CD14-positive monocyte (primary cell): ENCODE data around the gene ZFHX3. TPM values are rescaled to one million over a fixed set of nuclear protein-coding genes. Genes with fewer than 3 reads are reported as not detected.

Experiments used
- DNase-seq, 3 donors: peaks; one replicate each; pipeline ENCODE4 v3.0.0-alpha.2; 2011 to 2022
- H2AFZ ChIP-seq: 2 replicates; pipeline ENCODE4 v1.6.0; 2012; ENCODE audit warnings: mild to moderate bottlenecking, low read depth, low read length, inconsistent platforms; ENCODE audit not compliant: insufficient read depth, poor library complexity, severe bottlenecking
- H3K27ac ChIP-seq, 2 donors: 1 replicate in 1 of 2; 2 replicates in 1 of 2; pipeline ENCODE4 v1.5.1; 2012 to 2013; ENCODE audit warnings: low read length in 2 of 2, control low read depth in 1 of 2, inconsistent platforms in 1 of 2, low read depth in 1 of 2, mild to moderate bottlenecking in 1 of 2
- H3K27me3 ChIP-seq, 2 donors: one replicate each; pipeline versions ENCODE4 v1.6.0 to v1.6.1; 2011 to 2013; ENCODE audit warnings: low read length in 2 of 2; ENCODE audit not compliant: control insufficient read depth in 2 of 2, insufficient read depth in 2 of 2
- H3K36me3 ChIP-seq, 2 donors: replicated peaks in 1 of 2; 1 replicate in 1 of 2; 2 replicates in 1 of 2; pipeline versions ENCODE4 v1.5.1 to v1.6.1; 2012 to 2013; ENCODE audit warnings: low read length in 2 of 2, control low read depth in 1 of 2, inconsistent platforms in 1 of 2, mild to moderate bottlenecking in 1 of 2; ENCODE audit not compliant: insufficient read depth in 2 of 2, control insufficient read depth in 1 of 2
- H3K4me1 ChIP-seq, 2 donors: 1 replicate in 1 of 2; 2 replicates in 1 of 2; pipeline versions ENCODE4 v1.5.1 to v1.6.1; 2012 to 2013; ENCODE audit warnings: low read length in 2 of 2, control low read depth in 1 of 2, inconsistent platforms in 1 of 2, mild to moderate bottlenecking in 1 of 2, moderate library complexity in 1 of 2; ENCODE audit not compliant: insufficient read depth in 2 of 2, control insufficient read depth in 1 of 2
- H3K4me2 ChIP-seq: replicated peaks from 2 replicates; pipeline ENCODE3; 2012; ENCODE audit warnings: low read length, moderate library complexity, mild to moderate bottlenecking; ENCODE audit not compliant: poor library complexity, severe bottlenecking; ENCODE audit errors: extremely low read depth
- H3K4me3 ChIP-seq, 3 experiments: fragments of 200-600 bp in 1 of 3; sonication (generic) in 1 of 3; replicated peaks in 1 of 3; 1 replicate in 2 of 3; 2 replicates in 1 of 3; pipeline ENCODE4 v1.5.1; 2011 to 2013; ENCODE audit warnings: low read length in 3 of 3, mild to moderate bottlenecking in 3 of 3, control low read depth in 2 of 3, low read depth in 2 of 3, inconsistent platforms in 1 of 3, moderate library complexity in 1 of 3
- H3K79me2 ChIP-seq: 2 replicates; pipeline ENCODE4 v1.6.0; 2012; ENCODE audit warnings: mild to moderate bottlenecking, control low read depth, inconsistent platforms, low read length, moderate library complexity; ENCODE audit not compliant: insufficient read depth
- H3K9ac ChIP-seq: 2 replicates; pipeline ENCODE4 v1.6.0; 2017; ENCODE audit warnings: low read length, mild to moderate bottlenecking; ENCODE audit not compliant: insufficient read depth, poor library complexity, severe bottlenecking
- H3K9me3 ChIP-seq, 2 donors: replicated peaks in 1 of 2; 1 replicate in 1 of 2; 2 replicates in 1 of 2; pipeline versions ENCODE4 v1.5.1 to v1.6.1; 2012 to 2013; ENCODE audit warnings: low read length in 2 of 2, control low read depth in 1 of 2; ENCODE audit not compliant: control insufficient read depth in 1 of 2, insufficient read depth in 1 of 2
- H4K20me1 ChIP-seq: 2 replicates; pipeline ENCODE4 v1.6.0; 2012; ENCODE audit warnings: mild to moderate bottlenecking, low read length, control low read depth, moderate library complexity; ENCODE audit not compliant: insufficient read depth
- H3K27ac Mint-ChIP-seq, 7 donors: one replicate each; pipeline ENCODE4 v1.8.0; 2020; ENCODE audit warnings: mild to moderate bottlenecking in 7 of 7, mixed read lengths in 7 of 7, moderate library complexity in 6 of 7, inconsistent platforms in 2 of 7
- H3K27me3 Mint-ChIP-seq, 3 donors: one replicate each; pipeline ENCODE4 v1.8.0; 2021 to 2022; ENCODE audit warnings: low read depth in 3 of 3, mild to moderate bottlenecking in 3 of 3, mixed read lengths in 3 of 3, moderate library complexity in 3 of 3, inconsistent platforms in 1 of 3
- H3K36me3 Mint-ChIP-seq, 2 donors: one replicate each; pipeline ENCODE4 v1.8.0; 2020; ENCODE audit warnings: mixed read lengths in 2 of 2, inconsistent platforms in 1 of 2, mild to moderate bottlenecking in 1 of 2
- H3K4me1 Mint-ChIP-seq: one replicate; pipeline ENCODE4 v1.8.0; 2020; ENCODE audit warnings: mild to moderate bottlenecking, mixed read lengths
- H3K4me3 Mint-ChIP-seq, 2 donors: one replicate each; pipeline ENCODE4 v1.8.0; 2020; ENCODE audit warnings: mild to moderate bottlenecking in 2 of 2, mixed read lengths in 2 of 2, moderate library complexity in 1 of 2
- H3K9me3 Mint-ChIP-seq, 7 donors: one replicate each; pipeline ENCODE4 v1.8.0; 2020 to 2022; ENCODE audit warnings: mixed read lengths in 7 of 7, mild to moderate bottlenecking in 6 of 7, moderate library complexity in 6 of 7, inconsistent platforms in 2 of 7
- WGBS: methylation state at CpG from one replicate; pipeline ENCODE4 v1.1.5; 2013; ENCODE audit warnings: missing lambda C conversion rate; ENCODE audit not compliant: insufficient coverage; 5-methylcytosine and 5-hydroxymethylcytosine counted together
- intact Hi-C, 2 donors: fragments of 100-400 bp; cut with micrococcal nuclease; formaldehyde crosslinking; loops; one replicate each; pipeline versions ENCODE4 v1.15.0 to v1.15.1; 2023
- polyA plus RNA-seq, 3 donors: library from polyadenylated mRNA; depleted of rRNA in 1 of 3; unstranded in 2 of 3; stranded (reverse) in 1 of 3; fragments of 300-500 nt in 2 of 3; fragments of >200 nt in 1 of 3; fragmentation: Illumina TruSeq in 2 of 3; gene quantifications; 1 replicate in 2 of 3; 2 replicates in 1 of 3; pipeline ENCODE4 v1.2.3, GENCODE V29; 2012 to 2021
- TF ChIP-seq, protein P1 (sequence below): fragments of 200-600 bp; IDR thresholded peaks from one replicate; pipeline ENCODE4 v1.8.0; 2022; ENCODE audit warnings: antibody characterized with exemption, mild to moderate bottlenecking

The ZFHX3 gene
- polyA plus RNA-seq, 3 donors, result 0.42 to 4.2 (median 0.43) TPM

- peaks cover 20% of the 10 kb centered on the region for H3K79me2 ChIP-seq
- no peaks in the 10 kb centered on the region for H3K36me3 ChIP-seq
- peaks cover 0 to 2% (median 1%) of the 10 kb centered on the region in 3 donors for H3K27me3 Mint-ChIP-seq
- peaks cover 3 to 16% (median 11%) of the 10 kb centered on the region in 7 donors for H3K9me3 Mint-ChIP-seq
- H3K4me3 ChIP-seq, result no peak overlapping the region
- peak overlapping the region in 2 of 7 donors; percentile 37 to 58 for H3K27ac Mint-ChIP-seq
- H3K9ac ChIP-seq, result no peak overlapping the region
- peaks cover 7 to 11% of the 10 kb centered on the region in 2 donors for H3K36me3 Mint-ChIP-seq
- no peak overlapping the region for H3K4me2 ChIP-seq
- intact Hi-C loops, result no loop called here
- H3K4me3 Mint-ChIP-seq, result no peak overlapping the region
- peaks cover 34 to 42% of the 10 kb centered on the region in 2 donors for H3K4me1 ChIP-seq
- peaks cover 47% of the 10 kb centered on the region for H3K4me1 Mint-ChIP-seq
- H4K20me1 ChIP-seq, result peaks cover 42% of the 10 kb centered on the region
- no peak overlapping the region for H3K27ac ChIP-seq
- no peak for DNase-seq
- H3K9me3 ChIP-seq, result peaks cover 8 to 13% of the 10 kb centered on the region in 2 donors
- no peak overlapping the region for H2AFZ ChIP-seq
- H3K27me3 ChIP-seq, result no peaks in the 10 kb centered on the region
- 90% methylated on average over 1 of the region's 7 CpGs for WGBS
- TF ChIP-seq, protein P1, sequence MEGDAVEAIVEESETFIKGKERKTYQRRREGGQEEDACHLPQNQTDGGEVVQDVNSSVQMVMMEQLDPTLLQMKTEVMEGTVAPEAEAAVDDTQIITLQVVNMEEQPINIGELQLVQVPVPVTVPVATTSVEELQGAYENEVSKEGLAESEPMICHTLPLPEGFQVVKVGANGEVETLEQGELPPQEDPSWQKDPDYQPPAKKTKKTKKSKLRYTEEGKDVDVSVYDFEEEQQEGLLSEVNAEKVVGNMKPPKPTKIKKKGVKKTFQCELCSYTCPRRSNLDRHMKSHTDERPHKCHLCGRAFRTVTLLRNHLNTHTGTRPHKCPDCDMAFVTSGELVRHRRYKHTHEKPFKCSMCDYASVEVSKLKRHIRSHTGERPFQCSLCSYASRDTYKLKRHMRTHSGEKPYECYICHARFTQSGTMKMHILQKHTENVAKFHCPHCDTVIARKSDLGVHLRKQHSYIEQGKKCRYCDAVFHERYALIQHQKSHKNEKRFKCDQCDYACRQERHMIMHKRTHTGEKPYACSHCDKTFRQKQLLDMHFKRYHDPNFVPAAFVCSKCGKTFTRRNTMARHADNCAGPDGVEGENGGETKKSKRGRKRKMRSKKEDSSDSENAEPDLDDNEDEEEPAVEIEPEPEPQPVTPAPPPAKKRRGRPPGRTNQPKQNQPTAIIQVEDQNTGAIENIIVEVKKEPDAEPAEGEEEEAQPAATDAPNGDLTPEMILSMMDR, result no peak
Measured at GRCh38 chr16:73000907-73001521, 46.9 kb downstream of the ZFHX3 start.

- Histone ChIP-seq H3K9ac (no peak overlapping the region), H3K27me3 (no peaks in the 10 kb centered on the region), H3K4me3 (no peak overlapping the region), H3K27ac (no peak overlapping the region), H3K4me1 (peaks cover 41 to 50% of the 10 kb centered on the region in 2 donors), H3K79me2 (peaks cover 27% of the 10 kb centered on the region), H4K20me1 (peaks cover 42% of the 10 kb centered on the region), H3K4me2 (no peak overlapping the region), H2AFZ (no peak overlapping the region), H3K36me3 (no peaks in the 10 kb centered on the region), H3K9me3 (peaks cover 8 to 13% of the 10 kb centered on the region in 2 donors)
- Mint-ChIP-seq H3K36me3 (peaks cover 7 to 11% of the 10 kb centered on the region in 2 donors), H3K27me3 (peaks cover 0 to 2% (median 0%) of the 10 kb centered on the region in 3 donors), H3K4me1 (peaks cover 55% of the 10 kb centered on the region), H3K4me3 (peak overlapping the region in 1 of 2 donors; percentile 16), H3K27ac (peak overlapping the region in 5 of 7 donors; percentile 17 to 60 (median 37)), H3K9me3 (peaks cover 3 to 17% (median 11%) of the 10 kb centered on the region in 7 donors)
- intact Hi-C loops, result no loop called here
- WGBS, result 68% methylated on average over 11 of the region's 22 CpGs
- TF ChIP-seq, protein P1, result no peak
- no peak for DNase-seq
Measured at GRCh38 chr16:73000020-73000906, 47.7 kb downstream of the ZFHX3 start.
